ENCODE measurements around the gene CA5B.

The CA5B gene

DNA sequence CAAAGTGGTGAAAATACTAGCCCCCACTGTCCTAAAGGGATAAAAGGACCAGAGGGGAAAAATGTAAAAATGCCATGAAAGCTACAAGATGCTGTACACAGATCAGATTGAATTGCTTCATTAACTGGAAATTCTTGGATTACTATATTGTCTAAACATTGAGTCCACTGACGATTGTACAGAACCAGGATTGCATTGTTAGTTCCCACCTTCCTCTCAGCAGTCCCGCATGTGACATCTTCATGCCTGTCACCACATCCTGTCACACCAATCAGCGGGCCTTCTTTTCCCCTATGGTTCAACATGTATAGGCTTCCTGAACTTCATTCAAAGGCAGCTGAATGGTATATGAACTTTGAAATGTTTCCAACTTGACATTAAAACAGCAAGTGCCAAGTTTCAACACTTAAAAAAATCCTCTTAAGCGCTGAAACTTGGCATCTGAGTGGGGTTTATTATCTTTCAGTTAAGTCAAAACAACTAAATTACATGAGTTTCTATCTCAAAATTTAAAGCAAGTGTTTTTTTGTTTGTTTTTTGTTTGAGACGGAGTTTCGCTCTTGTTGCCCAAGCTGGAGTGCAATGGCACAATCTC, 76.8 kb downstream of the CA5B start:
- DNase-seq (ENCODE audit: low read depth in 2 of 2): no peak
- TF ChIP-seq, protein P1, sequence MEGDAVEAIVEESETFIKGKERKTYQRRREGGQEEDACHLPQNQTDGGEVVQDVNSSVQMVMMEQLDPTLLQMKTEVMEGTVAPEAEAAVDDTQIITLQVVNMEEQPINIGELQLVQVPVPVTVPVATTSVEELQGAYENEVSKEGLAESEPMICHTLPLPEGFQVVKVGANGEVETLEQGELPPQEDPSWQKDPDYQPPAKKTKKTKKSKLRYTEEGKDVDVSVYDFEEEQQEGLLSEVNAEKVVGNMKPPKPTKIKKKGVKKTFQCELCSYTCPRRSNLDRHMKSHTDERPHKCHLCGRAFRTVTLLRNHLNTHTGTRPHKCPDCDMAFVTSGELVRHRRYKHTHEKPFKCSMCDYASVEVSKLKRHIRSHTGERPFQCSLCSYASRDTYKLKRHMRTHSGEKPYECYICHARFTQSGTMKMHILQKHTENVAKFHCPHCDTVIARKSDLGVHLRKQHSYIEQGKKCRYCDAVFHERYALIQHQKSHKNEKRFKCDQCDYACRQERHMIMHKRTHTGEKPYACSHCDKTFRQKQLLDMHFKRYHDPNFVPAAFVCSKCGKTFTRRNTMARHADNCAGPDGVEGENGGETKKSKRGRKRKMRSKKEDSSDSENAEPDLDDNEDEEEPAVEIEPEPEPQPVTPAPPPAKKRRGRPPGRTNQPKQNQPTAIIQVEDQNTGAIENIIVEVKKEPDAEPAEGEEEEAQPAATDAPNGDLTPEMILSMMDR (IDR thresholded peaks at IDR 0.05; ENCODE audit: low read depth, low read length): no peak
- H3K4me3 ChIP-seq (replicated peaks in 1 of 2; ENCODE audit: low read depth in 2 of 2, low read length in 2 of 2): no peak overlapping the region

DNA sequence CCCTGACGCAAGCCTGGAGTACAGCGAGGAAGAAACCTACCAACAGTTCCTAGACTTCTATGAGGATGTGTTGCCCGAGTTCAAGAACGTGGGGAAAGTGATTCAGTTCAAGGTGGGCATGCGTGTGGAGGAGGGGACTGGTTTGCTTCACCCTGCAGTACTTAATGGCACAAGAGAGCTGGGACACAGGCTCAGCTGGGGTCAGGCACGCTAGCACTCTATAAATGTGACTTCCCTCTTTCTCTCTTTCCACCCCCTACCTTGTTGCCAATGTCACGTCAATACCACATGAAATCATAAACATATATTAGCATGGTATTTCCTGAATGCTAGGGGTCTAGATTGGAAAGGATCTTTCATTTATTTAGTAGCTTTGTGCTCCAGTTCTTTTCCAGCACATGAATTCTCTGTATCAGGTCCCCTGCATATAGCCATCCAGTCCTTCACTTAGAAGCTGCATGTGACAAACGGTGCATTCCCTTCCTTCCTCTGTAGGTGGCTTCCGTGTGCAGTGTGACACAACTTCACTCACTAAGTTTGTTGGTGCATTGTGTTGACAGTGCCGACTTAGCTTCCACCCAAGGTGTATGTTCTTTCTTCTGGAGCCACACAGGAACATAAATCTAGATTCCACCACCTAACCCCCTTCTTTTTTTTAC, 77.8 kb downstream of the CA5B start:
- TF ChIP-seq, protein P1 (IDR thresholded peaks at IDR 0.05; ENCODE audit: low read depth, low read length): peak; percentile 39
- peak; percentile 31 to 34 for DNase-seq (ENCODE audit: low read depth in 2 of 2)
- H3K4me3 ChIP-seq (replicated peaks in 1 of 2; ENCODE audit: low read depth in 2 of 2, low read length in 2 of 2): no peak overlapping the region

DNA sequence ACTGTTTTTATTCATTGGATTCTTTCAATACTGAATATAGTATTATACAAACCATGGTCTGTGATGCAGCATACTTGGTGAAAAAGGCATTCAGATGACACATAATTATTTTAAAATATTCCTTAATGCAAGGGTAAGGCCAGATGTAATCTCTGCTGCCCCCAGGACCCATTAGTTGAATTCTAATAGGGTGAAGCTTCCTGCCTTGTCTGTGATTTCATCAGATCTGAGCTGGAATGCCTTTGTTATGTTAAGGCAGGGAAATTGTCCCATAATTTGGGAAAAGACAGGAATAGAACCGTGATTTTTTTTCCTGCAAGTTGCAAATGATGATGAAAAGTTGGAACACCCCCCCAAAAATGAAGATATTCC, 78.4 kb downstream of the CA5B start:
- TF ChIP-seq, protein P1 (IDR thresholded peaks at IDR 0.05; ENCODE audit: low read depth, low read length): no peak
- DNase-seq (ENCODE audit: low read depth in 2 of 2): no peak

DNA sequence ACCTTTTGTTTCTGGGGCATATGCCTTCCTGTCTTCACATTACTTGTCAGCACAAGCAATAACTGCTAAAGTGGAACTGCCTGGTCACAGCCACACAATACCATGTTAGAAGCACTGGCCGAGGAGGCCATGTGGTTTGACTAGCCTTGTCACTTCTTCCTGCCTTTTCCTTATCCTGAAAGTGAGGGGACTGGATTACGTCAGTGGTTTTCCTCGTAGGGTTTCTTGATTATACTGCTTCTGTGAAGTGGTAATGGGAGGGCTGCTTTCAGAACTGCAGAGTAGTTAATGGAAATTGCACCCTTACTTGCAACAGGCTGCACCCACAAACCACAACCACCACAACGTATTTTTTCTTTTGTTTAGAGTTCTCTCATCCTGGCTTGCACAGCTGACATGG, 78.8 kb downstream of the CA5B start:
- H3K4me3 ChIP-seq (replicated peaks in 1 of 2; ENCODE audit: low read depth in 2 of 2, low read length in 2 of 2): no peak overlapping the region
- TF ChIP-seq, protein P1 (IDR thresholded peaks at IDR 0.05; ENCODE audit: low read depth, low read length): no peak
- peak in 1 of 2 donors; percentile 12 for DNase-seq (ENCODE audit: low read depth in 2 of 2)

More for the DNA sequence above, 78.4 kb downstream of the CA5B start:
- H3K4me3 ChIP-seq (replicated peaks in 1 of 2; ENCODE audit: low read depth in 2 of 2, low read length in 2 of 2): no peak overlapping the region

DNA sequence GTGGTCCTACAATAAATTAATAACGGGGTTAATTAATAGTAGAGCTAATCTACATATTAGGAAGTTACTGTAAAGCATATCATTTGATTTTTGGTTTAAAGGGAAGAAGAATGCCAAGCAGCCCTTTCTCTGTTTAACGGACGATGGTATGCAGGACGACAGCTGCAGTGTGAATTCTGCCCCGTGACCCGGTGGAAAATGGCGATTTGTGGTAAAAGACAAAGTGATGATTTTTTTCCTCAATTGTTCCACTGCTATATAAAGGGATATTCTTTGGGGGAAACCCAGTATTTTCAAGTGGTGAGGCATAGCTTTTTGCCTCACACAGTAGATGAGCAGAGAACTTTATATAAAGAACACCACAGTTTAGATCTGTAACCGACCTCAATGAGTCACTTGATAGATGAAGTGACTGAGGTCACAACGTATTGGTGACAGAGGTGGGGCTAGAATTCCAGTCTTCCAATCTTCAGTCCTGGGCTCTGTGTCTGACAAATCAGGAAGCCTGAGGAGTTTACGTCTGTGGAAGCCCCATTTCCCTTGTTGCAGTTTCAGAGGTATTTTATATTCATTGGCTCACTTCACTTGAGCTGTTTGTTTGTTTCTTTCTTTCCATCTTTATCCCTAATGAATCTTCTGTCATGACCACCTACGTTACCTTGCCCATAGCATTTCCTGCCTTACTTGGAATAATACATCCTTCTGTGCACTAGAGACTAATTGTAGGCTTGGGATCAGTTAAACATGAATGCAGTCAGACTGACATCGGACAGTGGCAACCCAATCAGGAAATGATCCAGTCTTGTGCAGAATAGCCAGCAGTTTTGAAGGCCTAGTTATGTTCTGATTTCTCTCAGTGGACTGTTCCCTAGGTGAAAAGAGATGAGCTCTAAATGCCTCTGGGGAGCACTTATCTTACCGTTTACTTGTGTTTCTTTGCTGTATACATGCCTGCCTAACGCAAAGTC, 82.3 kb downstream of the CA5B start:
- no peak overlapping the region for H3K4me3 ChIP-seq (replicated peaks in 1 of 2; ENCODE audit: low read depth in 2 of 2, low read length in 2 of 2)
- no peak for DNase-seq (ENCODE audit: low read depth in 2 of 2)
- TF ChIP-seq, protein P1 (IDR thresholded peaks at IDR 0.05; ENCODE audit: low read depth, low read length): no peak

DNA sequence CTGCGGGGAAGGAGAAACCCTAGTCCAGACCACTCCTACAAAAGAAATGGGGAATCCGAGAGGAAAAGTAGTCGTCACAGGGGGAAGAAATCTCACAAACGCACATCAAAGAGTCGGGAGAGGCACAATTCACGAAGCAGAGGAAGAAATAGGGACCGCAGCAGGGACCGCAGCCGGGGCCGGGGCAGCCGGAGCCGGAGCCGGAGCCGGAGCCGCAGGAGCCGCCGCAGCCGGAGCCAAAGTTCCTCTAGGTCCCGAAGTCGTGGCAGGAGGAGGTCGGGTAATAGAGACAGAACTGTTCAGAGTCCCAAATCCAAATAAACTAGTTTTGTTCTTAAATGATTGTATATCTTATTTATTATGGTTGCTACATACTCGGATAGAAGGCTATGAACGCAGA, 84.9 kb downstream of the CA5B start:
- no peak for DNase-seq (ENCODE audit: low read depth in 2 of 2)
- TF ChIP-seq, protein P1 (IDR thresholded peaks at IDR 0.05; ENCODE audit: low read depth, low read length): no peak
- no peak overlapping the region for H3K4me3 ChIP-seq (replicated peaks in 1 of 2; ENCODE audit: low read depth in 2 of 2, low read length in 2 of 2)
